ENCODE results near the gene FAM229A. TPM values are rescaled to one million over a fixed set of nuclear protein-coding genes. Genes with fewer than 3 reads are reported as not detected.

FAM229A gene
- polyA plus RNA-seq, 1 donor: 12.2 TPM

DNA sequence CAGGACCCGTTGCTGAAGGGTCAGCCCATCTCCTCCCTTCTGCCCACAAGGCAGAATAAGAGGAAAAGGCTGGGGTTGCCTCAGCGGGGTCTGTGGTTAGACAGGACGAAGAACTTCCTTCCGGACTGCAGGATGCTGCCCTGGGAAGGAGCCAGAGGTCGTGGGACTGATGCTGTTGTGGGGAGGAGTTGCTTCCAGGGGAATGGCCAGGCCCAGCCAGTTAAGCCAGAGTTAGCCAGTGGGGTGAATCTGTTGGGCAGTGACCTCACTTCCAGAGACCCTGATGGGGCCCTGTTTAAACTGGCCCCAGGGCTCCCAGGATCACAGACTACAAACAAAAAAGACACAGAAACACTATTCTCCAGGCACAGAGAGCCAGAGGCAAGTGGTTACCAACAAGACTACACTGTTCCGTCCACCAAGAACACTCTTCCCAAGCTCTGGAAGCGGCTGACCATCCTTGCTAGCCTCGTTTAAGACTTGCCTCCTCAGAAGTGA, 13.0 kb downstream of the FAM229A start:
- no peak overlapping the region for H3K27ac ChIP-seq (ENCODE audit: low read length)
- H3K4me1 ChIP-seq (ENCODE audit: control insufficient read depth, insufficient read depth, low read length): peaks cover 32% of the 10 kb centered on the region
- no peak overlapping the region for H3K4me3 ChIP-seq (ENCODE audit: low read length)
- H3K9me3 ChIP-seq (ENCODE audit: control insufficient read depth, low read depth, low read length): peaks cover 9% of the 10 kb centered on the region
- no peak for DNase-seq
- no peaks in the 10 kb centered on the region for H3K27me3 ChIP-seq (ENCODE audit: control insufficient read depth, insufficient read depth, low read length)
- WGBS (ENCODE audit: insufficient coverage, low lambda C conversion rate): no CpG with 5 or more reads among the region's 8 CpGs
- peaks cover 4% of the 10 kb centered on the region for H3K36me3 ChIP-seq (ENCODE audit: control insufficient read depth, insufficient read depth, low read length)

DNA sequence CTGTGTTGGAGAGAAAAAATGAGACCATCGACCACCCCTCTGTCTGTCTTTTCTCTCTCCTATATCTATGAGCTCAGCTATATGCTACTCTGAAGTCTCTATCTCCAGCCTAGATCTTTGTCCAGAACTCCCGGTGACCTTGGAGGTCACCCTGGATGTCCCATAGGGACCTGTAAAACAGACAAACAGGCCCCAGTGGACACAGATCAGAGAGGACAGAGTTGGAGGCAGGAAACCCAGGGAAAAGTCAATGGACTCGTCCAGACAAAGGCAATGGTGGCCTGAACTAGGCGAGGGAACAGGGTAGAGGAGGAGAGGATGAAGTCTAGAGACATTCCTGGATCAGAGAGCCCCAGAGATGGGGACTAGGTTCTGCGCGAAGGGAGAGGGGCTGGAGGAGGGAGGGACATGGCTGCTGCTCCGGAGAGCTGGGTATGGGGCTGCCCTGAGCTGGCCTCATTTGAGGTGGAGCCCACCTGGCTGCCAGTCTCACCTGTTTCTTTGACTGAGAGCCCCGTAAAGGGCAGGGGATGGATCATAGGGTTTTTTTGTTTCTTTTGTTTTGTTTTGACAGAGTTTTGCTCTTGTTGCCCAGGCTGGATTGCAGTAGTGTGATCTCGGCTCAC, 15.6 kb downstream of the FAM229A start:
- 93% methylated on average over 3 of the region's 9 CpGs for WGBS (ENCODE audit: insufficient coverage, low lambda C conversion rate)

DNA sequence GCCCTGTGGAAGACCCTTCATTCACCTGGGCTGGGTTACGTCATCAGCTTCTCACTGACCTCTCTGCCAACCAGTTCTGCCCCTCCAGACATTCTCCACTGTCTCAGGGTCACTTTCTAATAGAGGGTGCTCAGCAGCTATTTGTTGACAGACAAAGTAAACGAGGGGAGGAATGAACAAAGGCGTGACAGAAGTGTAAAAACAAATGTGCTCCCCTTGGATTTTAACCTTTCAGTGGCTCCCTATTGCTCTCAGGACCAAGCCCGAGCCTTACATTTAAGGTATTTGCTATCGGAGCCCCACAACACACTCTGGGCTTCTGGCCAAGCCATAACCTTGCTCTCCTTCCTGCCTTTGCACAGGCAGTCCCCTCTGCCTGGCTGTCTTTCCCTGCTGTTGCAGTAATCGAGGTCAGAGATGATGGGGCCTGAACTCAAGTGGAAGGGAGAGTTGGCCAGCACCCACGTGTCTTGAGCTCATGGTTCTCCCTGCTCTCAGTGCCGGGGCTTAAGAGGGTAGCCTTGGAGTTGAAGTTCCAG, 16.9 kb downstream of the FAM229A start:
- Histone ChIP-seq H3K27ac (ENCODE audit: low read length) (no peak overlapping the region), H3K9me3 (ENCODE audit: control insufficient read depth, low read depth, low read length) (peaks cover 3% of the 10 kb centered on the region), H3K4me1 (ENCODE audit: control insufficient read depth, insufficient read depth, low read length) (peaks cover 17% of the 10 kb centered on the region), H3K4me3 (ENCODE audit: low read length) (no peak overlapping the region), H3K27me3 (ENCODE audit: control insufficient read depth, insufficient read depth, low read length) (no peaks in the 10 kb centered on the region), H3K36me3 (ENCODE audit: control insufficient read depth, insufficient read depth, low read length) (no peaks in the 10 kb centered on the region)
- WGBS (ENCODE audit: insufficient coverage, low lambda C conversion rate): 40% methylated on average over 2 of the region's 8 CpGs
- peak in 1 of 2 donors; percentile 62 for DNase-seq

More for the DNA sequence above, 15.6 kb downstream of the FAM229A start:
- Histone ChIP-seq H3K4me1 (ENCODE audit: control insufficient read depth, insufficient read depth, low read length) (peaks cover 17% of the 10 kb centered on the region), H3K4me3 (ENCODE audit: low read length) (no peak overlapping the region), H3K27ac (ENCODE audit: low read length) (no peak overlapping the region), H3K9me3 (ENCODE audit: control insufficient read depth, low read depth, low read length) (peaks cover 9% of the 10 kb centered on the region), H3K36me3 (ENCODE audit: control insufficient read depth, insufficient read depth, low read length) (no peaks in the 10 kb centered on the region), H3K27me3 (ENCODE audit: control insufficient read depth, insufficient read depth, low read length) (no peaks in the 10 kb centered on the region)
- DNase-seq: no peak

DNA sequence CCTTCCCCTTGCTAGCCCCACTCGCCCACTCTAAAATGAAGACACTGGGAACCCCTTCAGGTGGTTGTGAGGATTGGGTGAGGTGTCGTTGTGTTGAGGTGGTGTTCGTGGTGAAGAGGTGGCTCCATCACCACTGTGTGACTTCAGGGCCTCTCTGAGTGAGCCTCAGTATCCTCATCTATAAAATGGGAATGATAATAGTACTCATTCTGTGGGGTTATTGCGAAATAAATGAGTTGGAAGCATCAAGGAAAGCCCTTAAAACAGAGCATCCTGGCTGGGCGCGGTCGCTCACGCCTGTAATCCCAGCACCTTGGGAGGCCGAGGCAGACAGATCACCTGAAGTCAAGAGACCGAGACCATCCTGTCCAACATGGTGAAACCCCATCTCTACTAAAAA, 19.6 kb downstream of the FAM229A start:
- peaks cover 30% of the 10 kb centered on the region for H3K4me1 ChIP-seq (ENCODE audit: control insufficient read depth, insufficient read depth, low read length)
- no peaks in the 10 kb centered on the region for H3K36me3 ChIP-seq (ENCODE audit: control insufficient read depth, insufficient read depth, low read length)
- H3K9me3 ChIP-seq (ENCODE audit: control insufficient read depth, low read depth, low read length): no peaks in the 10 kb centered on the region
- no CpG with 5 or more reads among the region's 10 CpGs for whole genome bisulfite sequencing (ENCODE audit: insufficient coverage, low lambda C conversion rate)
- no peak overlapping the region for H3K4me3 ChIP-seq (ENCODE audit: low read length)
- no peak overlapping the region for H3K27ac ChIP-seq (ENCODE audit: low read length)
- DNase-seq: no peak
- H3K27me3 ChIP-seq (ENCODE audit: control insufficient read depth, insufficient read depth, low read length): no peaks in the 10 kb centered on the region

DNA sequence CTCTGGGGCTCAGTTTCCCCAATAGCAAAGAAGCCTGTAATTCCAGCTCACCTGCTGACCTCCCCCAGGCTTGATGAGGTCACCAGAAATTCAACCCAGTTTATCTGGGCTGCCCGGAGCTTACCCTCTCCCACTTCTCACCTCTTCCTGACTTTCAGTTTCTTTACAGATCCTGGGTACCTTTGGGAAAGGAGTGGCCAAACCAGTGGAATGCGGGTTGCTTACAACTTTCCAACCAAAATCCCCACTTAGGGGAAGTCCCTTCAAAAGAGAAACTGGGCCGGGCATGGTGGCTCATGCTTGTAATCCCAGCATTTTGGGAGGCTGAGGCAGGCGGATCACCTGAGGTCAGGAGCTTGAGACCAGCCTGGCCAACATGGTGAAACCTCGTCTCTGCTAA, 20.3 kb downstream of the FAM229A start:
- Histone ChIP-seq H3K4me3 (ENCODE audit: low read length) (no peak overlapping the region), H3K27me3 (ENCODE audit: control insufficient read depth, insufficient read depth, low read length) (no peaks in the 10 kb centered on the region), H3K4me1 (ENCODE audit: control insufficient read depth, insufficient read depth, low read length) (peaks cover 31% of the 10 kb centered on the region), H3K36me3 (ENCODE audit: control insufficient read depth, insufficient read depth, low read length) (no peaks in the 10 kb centered on the region), H3K27ac (ENCODE audit: low read length) (no peak overlapping the region), H3K9me3 (ENCODE audit: control insufficient read depth, low read depth, low read length) (no peaks in the 10 kb centered on the region)
- WGBS (ENCODE audit: insufficient coverage, low lambda C conversion rate): no CpG with 5 or more reads among the region's 5 CpGs
- no peak for DNase-seq

DNA sequence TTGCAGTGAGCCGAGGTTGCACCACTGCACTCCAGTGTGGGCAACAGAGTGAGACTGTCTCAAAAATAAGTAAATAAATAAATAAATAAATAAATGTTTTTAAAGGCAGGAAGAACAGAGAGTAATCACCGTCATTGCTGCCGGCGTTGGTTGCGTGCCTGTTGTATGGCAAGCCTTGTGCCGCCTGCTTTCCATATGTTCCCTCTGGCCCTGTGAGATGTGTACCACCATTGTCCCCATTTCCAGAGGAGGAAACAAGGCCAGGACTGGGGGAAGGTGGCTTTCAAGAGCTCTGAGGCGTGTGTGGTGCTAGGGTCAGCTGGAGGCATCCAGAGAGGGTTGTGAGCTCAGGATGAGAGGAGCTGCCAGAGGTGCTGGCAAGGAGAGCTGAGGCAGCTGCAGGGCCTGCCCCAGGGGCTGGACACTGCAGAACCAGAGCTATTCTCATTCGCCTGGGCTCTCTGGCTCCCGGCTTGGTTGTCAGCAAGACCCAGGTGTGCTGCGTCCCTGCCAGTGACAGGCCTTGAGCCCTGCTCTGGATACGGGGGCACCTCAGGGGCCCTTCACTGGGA, 21.0 kb downstream of the FAM229A start:
- H3K36me3 ChIP-seq (ENCODE audit: control insufficient read depth, insufficient read depth, low read length): no peaks in the 10 kb centered on the region
- WGBS (ENCODE audit: insufficient coverage, low lambda C conversion rate): no CpG with 5 or more reads among the region's 11 CpGs
- no peaks in the 10 kb centered on the region for H3K27me3 ChIP-seq (ENCODE audit: control insufficient read depth, insufficient read depth, low read length)
- DNase-seq: no peak
- H3K4me3 ChIP-seq (ENCODE audit: low read length): no peak overlapping the region
- H3K4me1 ChIP-seq (ENCODE audit: control insufficient read depth, insufficient read depth, low read length): peaks cover 34% of the 10 kb centered on the region
- H3K9me3 ChIP-seq (ENCODE audit: control insufficient read depth, low read depth, low read length): no peaks in the 10 kb centered on the region
- no peak overlapping the region for H3K27ac ChIP-seq (ENCODE audit: low read length)

DNA sequence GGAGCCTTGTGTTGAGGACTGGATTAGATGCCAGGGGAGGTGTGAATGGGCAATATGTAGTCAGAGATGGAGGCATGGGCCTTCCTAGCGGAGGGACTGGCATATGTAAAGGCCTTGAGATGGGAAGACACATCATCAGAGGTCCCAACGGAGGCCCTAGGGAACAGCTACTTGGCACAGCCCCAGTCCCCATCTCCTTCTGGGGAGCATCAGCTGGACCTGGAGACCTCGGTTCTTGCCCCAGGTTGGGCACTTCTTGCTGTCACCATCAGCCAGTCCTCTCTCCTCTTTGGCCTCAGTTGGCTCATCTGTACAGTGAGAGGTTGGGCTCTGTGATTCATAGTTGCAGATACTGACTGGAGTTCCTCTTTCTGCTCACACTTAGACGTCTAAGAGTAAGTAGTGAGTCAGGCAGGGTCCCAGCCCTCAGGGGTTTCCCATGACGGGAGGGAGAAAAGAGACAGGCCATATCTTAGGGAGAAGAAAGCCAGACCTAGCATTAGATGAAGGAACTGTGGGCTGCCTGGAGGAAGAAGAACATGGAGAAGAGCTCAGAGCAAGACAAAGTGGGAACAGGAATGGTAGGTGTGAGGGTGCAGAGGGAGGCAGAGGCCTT, 22.8 kb downstream of the FAM229A start:
- H3K9me3 ChIP-seq (ENCODE audit: control insufficient read depth, low read depth, low read length): no peaks in the 10 kb centered on the region
- H3K36me3 ChIP-seq (ENCODE audit: control insufficient read depth, insufficient read depth, low read length): peaks cover 1% of the 10 kb centered on the region
- no peak overlapping the region for H3K4me3 ChIP-seq (ENCODE audit: low read length)
- H3K27me3 ChIP-seq (ENCODE audit: control insufficient read depth, insufficient read depth, low read length): no peaks in the 10 kb centered on the region
- H3K27ac ChIP-seq (ENCODE audit: low read length): no peak overlapping the region
- DNase-seq: no peak
- H3K4me1 ChIP-seq (ENCODE audit: control insufficient read depth, insufficient read depth, low read length): peaks cover 26% of the 10 kb centered on the region
- no CpG with 5 or more reads among the region's 5 CpGs for WGBS (ENCODE audit: insufficient coverage, low lambda C conversion rate)

DNA sequence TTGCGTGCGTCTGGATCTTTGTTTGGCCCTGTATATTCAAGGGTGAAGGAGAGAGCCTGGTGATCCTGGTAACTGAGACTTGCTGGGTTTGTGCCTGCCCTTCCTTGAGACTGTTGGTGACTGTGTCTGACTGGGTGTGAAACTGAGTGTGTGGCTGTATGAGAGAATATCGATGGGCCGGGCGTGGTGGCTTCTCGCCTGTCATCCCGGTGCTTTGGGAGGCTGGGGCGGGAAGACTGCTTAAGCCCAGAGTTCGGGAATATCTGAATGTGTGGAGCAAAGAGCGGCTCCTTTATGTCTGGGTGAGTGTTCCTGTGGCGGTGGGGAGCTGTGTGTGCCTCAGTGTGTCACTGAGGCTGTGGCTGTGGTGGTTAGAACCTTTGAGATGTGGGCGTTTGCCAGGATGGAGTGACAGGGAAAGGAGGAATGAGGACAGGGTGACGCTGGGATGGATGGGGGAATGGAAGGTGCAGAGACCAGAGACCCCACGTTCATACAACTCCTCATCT, 23.6 kb downstream of the FAM229A start:
- H3K27ac ChIP-seq (ENCODE audit: low read length): peak overlapping the region; percentile 17
- WGBS (ENCODE audit: insufficient coverage, low lambda C conversion rate): no CpG with 5 or more reads among the region's 14 CpGs

DNA sequence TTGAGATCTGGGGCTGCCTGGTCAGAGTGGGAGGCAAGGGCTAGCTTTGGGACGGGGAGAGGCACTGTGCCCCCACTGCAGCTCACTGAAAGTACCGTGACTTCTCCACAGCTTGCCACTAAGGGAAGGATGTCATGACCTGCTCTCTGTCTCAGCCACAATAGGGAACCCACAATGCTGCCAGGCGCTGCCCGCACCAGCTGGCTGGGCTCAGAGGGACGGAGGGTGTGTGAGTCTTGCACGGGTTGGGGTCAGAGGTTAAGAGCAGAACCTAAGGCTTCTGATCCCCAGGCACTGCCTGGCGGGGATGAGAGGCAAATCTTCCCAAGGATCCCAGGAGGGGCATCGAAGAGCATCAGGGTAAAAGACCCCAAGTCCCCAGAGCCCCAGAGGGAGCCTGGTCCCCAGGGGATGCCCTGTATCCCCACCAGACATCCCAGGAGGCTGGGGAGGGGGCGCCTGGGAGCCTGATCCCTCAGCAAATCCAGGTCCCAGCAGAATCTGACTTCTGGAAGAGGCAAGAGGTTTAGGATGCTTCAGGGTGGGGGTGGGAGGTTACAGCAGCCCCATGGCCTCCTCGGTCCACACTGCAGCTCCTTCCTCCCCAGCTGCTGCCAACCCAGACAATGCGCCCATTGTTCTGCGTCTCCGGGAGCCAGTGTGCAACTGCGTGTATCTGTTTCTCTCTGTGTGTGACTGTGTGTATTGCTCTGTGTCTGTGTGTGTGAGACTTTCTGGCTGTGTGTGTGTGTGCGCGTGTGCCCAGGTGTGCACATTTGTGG, 24.2 kb downstream of the FAM229A start:
- peak overlapping the region; percentile 17 for H3K27ac ChIP-seq (ENCODE audit: low read length)
- no peak overlapping the region for H3K4me3 ChIP-seq (ENCODE audit: low read length)
- H3K36me3 ChIP-seq (ENCODE audit: control insufficient read depth, insufficient read depth, low read length): peaks cover 15% of the 10 kb centered on the region
- H3K9me3 ChIP-seq (ENCODE audit: control insufficient read depth, low read depth, low read length): no peaks in the 10 kb centered on the region
- H3K27me3 ChIP-seq (ENCODE audit: control insufficient read depth, insufficient read depth, low read length): no peaks in the 10 kb centered on the region
- H3K4me1 ChIP-seq (ENCODE audit: control insufficient read depth, insufficient read depth, low read length): peaks cover 37% of the 10 kb centered on the region
- no CpG with 5 or more reads among the region's 16 CpGs for WGBS (ENCODE audit: insufficient coverage, low lambda C conversion rate)
- DNase-seq: peak in 1 of 2 donors; percentile 69

More for the DNA sequence above, 23.6 kb downstream of the FAM229A start:
- H3K27me3 ChIP-seq (ENCODE audit: control insufficient read depth, insufficient read depth, low read length): no peaks in the 10 kb centered on the region
- no peaks in the 10 kb centered on the region for H3K9me3 ChIP-seq (ENCODE audit: control insufficient read depth, low read depth, low read length)
- peaks cover 9% of the 10 kb centered on the region for H3K36me3 ChIP-seq (ENCODE audit: control insufficient read depth, insufficient read depth, low read length)
- H3K4me3 ChIP-seq (ENCODE audit: low read length): no peak overlapping the region
- peaks cover 34% of the 10 kb centered on the region for H3K4me1 ChIP-seq (ENCODE audit: control insufficient read depth, insufficient read depth, low read length)
- DNase-seq: no peak

All from large intestine (tissue), 3 donors.